Fibroblast of lung (primary cell): ENCODE measurements around the gene SEMA6A. TPM values are rescaled to one million over a fixed set of nuclear protein-coding genes. Genes with fewer than 3 reads are reported as not detected.

Experiments
- DNase-seq, 2 donors: peaks; one replicate each; pipeline versions ENCODE4 v3.0.0 to v3.0.0-alpha.2; 2010; ENCODE audit warnings: low read depth in 2 of 2
- H2AFZ ChIP-seq: 2 replicates; pipeline ENCODE4 v1.5.1; 2012; ENCODE audit warnings: low read length, control low read depth, inconsistent platforms
- H3K27ac ChIP-seq: 2 replicates; pipeline ENCODE4 v1.5.1; 2011; ENCODE audit warnings: low read length, control low read depth; ENCODE audit not compliant: insufficient read depth
- H3K27me3 ChIP-seq: 2 replicates; pipeline ENCODE4 v1.5.1; 2011; ENCODE audit warnings: mild to moderate bottlenecking, low read length; ENCODE audit not compliant: control insufficient read depth, insufficient read depth
- H3K36me3 ChIP-seq: 2 replicates; pipeline ENCODE4 v1.5.1; 2011; ENCODE audit warnings: low read length; ENCODE audit not compliant: control insufficient read depth, insufficient read depth
- H3K4me1 ChIP-seq: 2 replicates; pipeline ENCODE4 v1.5.1; 2011; ENCODE audit warnings: low read length; ENCODE audit not compliant: control insufficient read depth, insufficient read depth; ENCODE audit errors: extremely low read depth
- H3K4me2 ChIP-seq: 2 replicates; pipeline ENCODE4 v1.5.1; 2011; ENCODE audit warnings: low read length, control low read depth; ENCODE audit not compliant: insufficient read depth; ENCODE audit errors: extremely low read depth
- H3K4me3 ChIP-seq, 4 experiments: fragments of 200-600 bp in 1 of 4; sonication (generic) in 1 of 4; replicated peaks in 1 of 4; 2 replicates each; pipeline ENCODE4 v1.5.1; 2011 to 2016; ENCODE audit warnings: low read length in 4 of 4, low read depth in 3 of 4, mild to moderate bottlenecking in 3 of 4, control low read depth in 2 of 4, inconsistent platforms in 1 of 4, mixed read lengths in 1 of 4; ENCODE audit not compliant: insufficient read depth in 1 of 4; ENCODE audit errors: control extremely low read depth in 1 of 4
- H3K79me2 ChIP-seq: 2 replicates; pipeline ENCODE4 v1.5.1; 2012; ENCODE audit warnings: mild to moderate bottlenecking, low read length, inconsistent platforms; ENCODE audit not compliant: control insufficient read depth, insufficient read depth
- H3K9ac ChIP-seq: 2 replicates; pipeline ENCODE4 v1.5.1; 2011; ENCODE audit warnings: mild to moderate bottlenecking, low read length, control low read depth; ENCODE audit not compliant: insufficient read depth
- H3K9me3 ChIP-seq: 2 replicates; pipeline ENCODE4 v1.5.1; 2012; ENCODE audit warnings: low read depth, low read length; ENCODE audit not compliant: control insufficient read depth, insufficient read depth
- H4K20me1 ChIP-seq: 2 replicates; pipeline ENCODE4 v1.5.1; 2011; ENCODE audit warnings: low read length; ENCODE audit not compliant: control insufficient read depth, insufficient read depth; ENCODE audit errors: extremely low read depth
- CTCF ChIP-seq, 2 donors: IDR thresholded peaks in 1 of 2; conservative IDR thresholded peaks in 1 of 2; 1 replicate in 1 of 2; 2 replicates in 1 of 2; pipeline ENCODE4 v1.5.1; 2011 to 2012; ENCODE audit warnings: low read length in 2 of 2, control low read depth in 1 of 2, inconsistent platforms in 1 of 2, low read depth in 1 of 2, mild to moderate bottlenecking in 1 of 2
- EZH2 ChIP-seq: IDR thresholded peaks from 2 replicates; pipeline ENCODE4 v1.5.1; 2012; ENCODE audit warnings: low read length, control low read depth, mild to moderate bottlenecking; ENCODE audit errors: missing control alignments
- polyA plus RNA-seq, 2 donors: library from polyadenylated mRNA; depleted of rRNA in 1 of 2; stranded (reverse) in 1 of 2; unstranded in 1 of 2; fragments of >200 nt; gene quantifications; 2 replicates each; pipeline ENCODE4 v1.2.1, GENCODE V29; 2011 to 2012; ENCODE audit warnings: missing spikeins in 1 of 2
- total RNA-seq: library from RNA; depleted of rRNA; stranded (reverse); fragments of >200 nt; gene quantifications from 2 replicates; pipeline ENCODE4 v1.2.1, GENCODE V29; 2014

The SEMA6A gene
- total and polyA plus RNA-seq, 2 donors (not counting 1 experiment from before 2014, with no cell fraction given), result 0.17 to 0.22 TPM

GRCh38 chr5:116467465-116467843 lies 107.2 kb downstream of the SEMA6A start:
- H3K9me3 ChIP-seq, result no peaks in the 10 kb centered on the region
- no peaks in the 10 kb centered on the region for H4K20me1 ChIP-seq
- H3K79me2 ChIP-seq, result no peaks in the 10 kb centered on the region
- no peak overlapping the region for H3K4me2 ChIP-seq
- H3K27me3 ChIP-seq, result no peaks in the 10 kb centered on the region
- H3K9ac ChIP-seq, result no peak overlapping the region
- H3K4me1 ChIP-seq, result no peaks in the 10 kb centered on the region
- no peak overlapping the region for H2AFZ ChIP-seq
- no peak for DNase-seq
- H3K4me3 ChIP-seq, result no peak overlapping the region
- no peak overlapping the region for H3K27ac ChIP-seq
- H3K36me3 ChIP-seq, result no peaks in the 10 kb centered on the region
- no peak for TF ChIP-seq CTCF (conservative IDR thresholded peaks at IDR 0.05 in 1 of 2, IDR thresholded peaks at IDR 0.05 in 1 of 2; ENCODE audit: low read depth in 1 of 2, low read length in 2 of 2)
- no peak for TF ChIP-seq EZH2

- H3K79me2 ChIP-seq, result no peaks in the 10 kb centered on the region
- H3K4me3 ChIP-seq, result no peak overlapping the region
- no peak overlapping the region for H2AFZ ChIP-seq
- H4K20me1 ChIP-seq, result no peaks in the 10 kb centered on the region
- H3K27me3 ChIP-seq, result no peaks in the 10 kb centered on the region
- H3K9me3 ChIP-seq, result no peaks in the 10 kb centered on the region
- no peak overlapping the region for H3K4me2 ChIP-seq
- H3K36me3 ChIP-seq, result no peaks in the 10 kb centered on the region
- H3K4me1 ChIP-seq, result no peaks in the 10 kb centered on the region
- H3K9ac ChIP-seq, result no peak overlapping the region
- no peak for TF ChIP-seq EZH2
- no peak for TF ChIP-seq CTCF (conservative IDR thresholded peaks at IDR 0.05 in 1 of 2, IDR thresholded peaks at IDR 0.05 in 1 of 2; ENCODE audit: low read depth in 1 of 2, low read length in 2 of 2)
- H3K27ac ChIP-seq, result no peak overlapping the region
- DNase-seq, result no peak
Measured at GRCh38 chr5:116466727-116467464, 107.7 kb downstream of the SEMA6A start.

- no peak overlapping the region for H3K9ac ChIP-seq
- no peaks in the 10 kb centered on the region for H4K20me1 ChIP-seq
- no peak overlapping the region for H3K4me2 ChIP-seq
- H2AFZ ChIP-seq, result no peak overlapping the region
- H3K79me2 ChIP-seq, result no peaks in the 10 kb centered on the region
- DNase-seq, result no peak
- H3K9me3 ChIP-seq, result no peaks in the 10 kb centered on the region
- no peaks in the 10 kb centered on the region for H3K27me3 ChIP-seq
- no peaks in the 10 kb centered on the region for H3K4me1 ChIP-seq
- H3K27ac ChIP-seq, result no peak overlapping the region
- no peak for TF ChIP-seq CTCF (conservative IDR thresholded peaks at IDR 0.05 in 1 of 2, IDR thresholded peaks at IDR 0.05 in 1 of 2; ENCODE audit: low read depth in 1 of 2, low read length in 2 of 2)
- TF ChIP-seq EZH2, result no peak
- no peaks in the 10 kb centered on the region for H3K36me3 ChIP-seq
- no peak overlapping the region for H3K4me3 ChIP-seq
Measured at GRCh38 chr5:116465411-116465810, 109.2 kb downstream of the SEMA6A start.
